Uterus (tissue), 4 donors: ENCODE results near the gene TNFRSF4. TPM values are rescaled to one million over a fixed set of nuclear protein-coding genes. Genes with fewer than 3 reads are reported as not detected.

ENCODE experiments used
- DNase-seq, 2 donors: peaks; one replicate each; pipeline ENCODE4 v3.0.0-alpha.2; 2019 to 2020
- H3K27ac ChIP-seq, 2 donors: fragments of 200-600 bp; sonication (generic); 1 replicate in 1 of 2; 2 replicates in 1 of 2; pipeline ENCODE4 v1.5.1; 2016 to 2018
- H3K27me3 ChIP-seq, 2 donors: fragments of 200-600 bp; sonication (generic); one replicate each; pipeline ENCODE4 v1.5.1; 2018 to 2019; ENCODE audit warnings: control low read depth in 1 of 2
- H3K36me3 ChIP-seq, 2 donors: fragments of 200-600 bp; sonication (generic); one replicate each; pipeline ENCODE4 v1.5.1; 2019; ENCODE audit warnings: control low read depth in 1 of 2
- H3K4me1 ChIP-seq, 2 donors: fragments of 200-600 bp; sonication (generic); one replicate each; pipeline ENCODE4 v1.5.1; 2018 to 2019; ENCODE audit warnings: control low read depth in 1 of 2
- H3K4me3 ChIP-seq, 2 donors: fragments of 200-600 bp; sonication (generic); 1 replicate in 1 of 2; 2 replicates in 1 of 2; pipeline ENCODE4 v1.5.1; 2018 to 2019; ENCODE audit warnings: mild to moderate bottlenecking in 1 of 2
- H3K9me3 ChIP-seq, 2 donors: fragments of 200-600 bp; sonication (generic); one replicate each; pipeline ENCODE4 v1.5.1; 2019; ENCODE audit warnings: control low read depth in 1 of 2
- POLR2A ChIP-seq, 2 donors: fragments of 450-650 bp; IDR thresholded peaks; one replicate each; pipeline ENCODE4 v1.6.1; 2016; ENCODE audit warnings: antibody characterized with exemption in 2 of 2, mild to moderate bottlenecking in 1 of 2, moderate library complexity in 1 of 2
- intact Hi-C: fragments of 100-400 bp; cut with DNase I; formaldehyde crosslinking; loops from one replicate; pipeline ENCODE4 v1.15.1; 2023; ENCODE audit warnings: low total_unique reads
- total RNA-seq, 4 donors: library from RNA; depleted of rRNA in 3 of 4; stranded (reverse); fragments of >200 nt in 3 of 4; gene quantifications; one replicate each; pipeline versions ENCODE4 v1.1.0 to v1.2.4, GENCODE V29; 2014 to 2023
- TF ChIP-seq, protein P1 (sequence below), 4 experiments: fragments of 200-600 bp in 2 of 4; fragments of 450-650 bp in 2 of 4; sonication (generic) in 2 of 4; IDR thresholded peaks; one replicate each; pipeline ENCODE4 v1.5.1; 2016 to 2019; ENCODE audit warnings: antibody characterized with exemption in 4 of 4, mild to moderate bottlenecking in 2 of 4, moderate library complexity in 1 of 4
- donor health status: DM: yes; HTN: yes; CAD: no.

TNFRSF4 gene
- total RNA-seq, 4 donors from 2014 or later, result 1.3 to 1.5 TPM; not detected in 2

DNA sequence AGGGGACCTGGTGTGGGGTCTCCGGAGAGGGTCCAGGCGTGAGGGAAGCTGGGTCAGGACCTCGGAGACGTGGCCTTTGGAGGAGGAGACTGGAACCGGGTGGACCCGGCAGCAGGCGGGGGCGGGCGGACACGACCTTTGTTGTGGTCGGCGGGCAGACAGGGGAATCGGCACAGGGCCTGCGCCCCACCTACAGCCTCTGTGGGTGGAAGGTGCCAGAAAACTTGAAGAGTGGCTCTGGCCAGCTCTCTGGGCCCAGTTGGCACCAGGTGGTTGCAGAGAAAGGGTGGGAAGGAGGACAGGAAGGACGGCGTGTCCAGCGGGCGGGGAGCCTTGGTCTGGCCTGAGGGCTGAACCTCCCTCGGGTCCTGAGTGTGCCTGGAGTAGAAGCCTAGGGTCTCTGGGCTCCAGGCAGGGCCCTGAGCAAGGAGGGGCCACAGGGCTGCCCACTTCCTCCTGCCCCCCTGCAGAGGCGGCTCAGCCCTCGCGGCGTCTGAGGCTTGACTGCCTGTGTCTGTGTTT lies 48.0 kb downstream of the TNFRSF4 start:
- intact Hi-C loops, result no loop called here
- no peaks in the 10 kb centered on the region for H3K9me3 ChIP-seq
- no peaks in the 10 kb centered on the region for H3K36me3 ChIP-seq
- no peaks in the 10 kb centered on the region for H3K27me3 ChIP-seq
- DNase-seq, result no peak
- H3K4me1 ChIP-seq, result no peaks in the 10 kb centered on the region
- H3K4me3 ChIP-seq, result no peak overlapping the region
- no peak overlapping the region for H3K27ac ChIP-seq
- TF ChIP-seq, protein P1, sequence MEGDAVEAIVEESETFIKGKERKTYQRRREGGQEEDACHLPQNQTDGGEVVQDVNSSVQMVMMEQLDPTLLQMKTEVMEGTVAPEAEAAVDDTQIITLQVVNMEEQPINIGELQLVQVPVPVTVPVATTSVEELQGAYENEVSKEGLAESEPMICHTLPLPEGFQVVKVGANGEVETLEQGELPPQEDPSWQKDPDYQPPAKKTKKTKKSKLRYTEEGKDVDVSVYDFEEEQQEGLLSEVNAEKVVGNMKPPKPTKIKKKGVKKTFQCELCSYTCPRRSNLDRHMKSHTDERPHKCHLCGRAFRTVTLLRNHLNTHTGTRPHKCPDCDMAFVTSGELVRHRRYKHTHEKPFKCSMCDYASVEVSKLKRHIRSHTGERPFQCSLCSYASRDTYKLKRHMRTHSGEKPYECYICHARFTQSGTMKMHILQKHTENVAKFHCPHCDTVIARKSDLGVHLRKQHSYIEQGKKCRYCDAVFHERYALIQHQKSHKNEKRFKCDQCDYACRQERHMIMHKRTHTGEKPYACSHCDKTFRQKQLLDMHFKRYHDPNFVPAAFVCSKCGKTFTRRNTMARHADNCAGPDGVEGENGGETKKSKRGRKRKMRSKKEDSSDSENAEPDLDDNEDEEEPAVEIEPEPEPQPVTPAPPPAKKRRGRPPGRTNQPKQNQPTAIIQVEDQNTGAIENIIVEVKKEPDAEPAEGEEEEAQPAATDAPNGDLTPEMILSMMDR (IDR thresholded peaks at IDR 0.05), result no peak
- no peak for TF ChIP-seq POLR2A (IDR thresholded peaks at IDR 0.05)

DNA sequence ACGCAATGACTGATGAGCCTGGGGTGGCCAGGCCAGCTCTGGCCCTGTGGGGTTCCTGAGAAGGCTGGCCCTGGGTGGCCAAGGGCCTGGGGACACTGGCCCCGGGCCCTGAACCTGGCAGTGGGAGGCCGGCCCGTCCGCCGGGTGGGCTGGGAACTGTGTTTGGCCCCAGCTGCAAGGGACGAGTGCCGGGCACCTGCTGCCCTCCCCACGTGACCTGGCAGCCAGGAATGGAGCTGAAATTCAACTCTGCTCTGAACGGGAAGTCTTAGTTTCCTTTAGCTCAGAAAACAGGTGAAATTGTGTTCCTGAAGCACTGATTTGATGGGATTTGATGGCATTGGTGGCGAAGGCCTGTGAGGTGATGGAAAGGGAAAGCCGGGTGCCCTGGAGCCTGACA lies 48.5 kb downstream of the TNFRSF4 start:
- Histone ChIP-seq H3K27me3 (no peaks in the 10 kb centered on the region), H3K4me3 (no peak overlapping the region), H3K9me3 (no peaks in the 10 kb centered on the region), H3K27ac (no peak overlapping the region), H3K36me3 (no peaks in the 10 kb centered on the region), H3K4me1 (no peaks in the 10 kb centered on the region)
- DNase-seq, result no peak
- no peak for TF ChIP-seq POLR2A (IDR thresholded peaks at IDR 0.05)
- intact Hi-C loops, result no loop called here

DNA sequence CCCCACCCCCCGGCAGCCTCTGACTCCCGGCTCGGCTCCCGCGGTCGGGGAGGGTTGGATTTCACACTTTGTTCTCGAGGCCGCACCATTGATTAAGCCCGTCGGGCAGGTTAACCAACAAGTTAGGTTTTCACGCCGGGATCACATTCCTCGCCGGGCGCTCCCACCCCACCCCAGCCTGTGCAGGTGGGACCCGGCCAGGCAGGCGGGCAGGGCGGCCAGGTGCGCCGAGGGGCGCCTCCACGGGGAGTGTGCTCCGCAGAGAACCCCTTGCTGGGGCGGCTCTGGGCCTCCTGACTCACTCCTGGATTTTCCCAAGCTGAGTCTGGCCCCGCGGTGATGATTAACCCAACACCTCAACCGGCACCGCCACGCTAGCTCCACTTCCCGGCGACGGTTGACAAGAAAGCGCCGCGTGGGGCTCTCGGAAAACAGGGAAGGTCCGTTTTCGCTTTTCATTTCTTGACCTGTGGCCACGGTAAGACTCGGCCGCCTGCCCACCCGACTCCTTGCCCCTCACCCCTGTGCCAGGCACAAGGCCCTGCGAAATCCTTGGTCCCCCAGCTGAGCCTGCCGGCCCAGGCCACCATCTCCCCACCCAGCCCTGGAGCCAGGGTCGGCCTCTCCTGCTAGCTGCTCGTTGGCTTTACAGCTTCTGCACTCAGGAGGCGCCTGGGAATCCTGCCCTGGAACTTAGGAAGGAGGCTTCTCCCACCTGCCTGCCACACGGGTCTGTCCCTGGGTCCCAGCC lies 49.1 kb downstream of the TNFRSF4 start:
- Histone ChIP-seq H3K9me3 (no peaks in the 10 kb centered on the region), H3K27me3 (no peaks in the 10 kb centered on the region), H3K36me3 (no peaks in the 10 kb centered on the region), H3K4me3 (no peak overlapping the region), H3K4me1 (no peaks in the 10 kb centered on the region), H3K27ac (no peak overlapping the region)
- intact Hi-C loops, result no loop called here
- TF ChIP-seq, protein P1 (IDR thresholded peaks at IDR 0.05), result no peak
- no peak for TF ChIP-seq POLR2A (IDR thresholded peaks at IDR 0.05)
- DNase-seq, result no peak

DNA sequence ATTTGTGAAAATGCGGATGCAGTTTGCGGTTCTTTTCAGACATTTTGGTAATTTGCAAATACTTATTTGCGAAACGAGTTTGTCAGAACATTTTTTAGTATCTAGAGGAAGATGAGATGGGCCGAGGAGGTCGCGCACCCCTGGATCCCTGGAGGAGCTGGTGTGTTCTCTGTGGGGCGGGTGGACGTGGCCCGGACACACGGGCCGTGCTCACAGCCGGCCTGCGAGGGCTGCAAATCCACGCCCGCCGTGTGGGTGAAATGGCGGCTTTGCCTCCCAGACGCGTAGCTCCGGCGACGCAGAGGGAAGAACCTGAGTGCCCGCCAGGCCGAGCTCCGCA lies 49.6 kb downstream of the TNFRSF4 start:
- no peak overlapping the region for H3K27ac ChIP-seq
- H3K36me3 ChIP-seq, result no peaks in the 10 kb centered on the region
- no peaks in the 10 kb centered on the region for H3K27me3 ChIP-seq
- no peaks in the 10 kb centered on the region for H3K9me3 ChIP-seq
- intact Hi-C loops, result no loop called here
- H3K4me3 ChIP-seq, result no peak overlapping the region
- H3K4me1 ChIP-seq, result no peaks in the 10 kb centered on the region
- TF ChIP-seq, protein P1 (IDR thresholded peaks at IDR 0.05), result no peak
- TF ChIP-seq POLR2A (IDR thresholded peaks at IDR 0.05), result no peak
- DNase-seq, result no peak

DNA sequence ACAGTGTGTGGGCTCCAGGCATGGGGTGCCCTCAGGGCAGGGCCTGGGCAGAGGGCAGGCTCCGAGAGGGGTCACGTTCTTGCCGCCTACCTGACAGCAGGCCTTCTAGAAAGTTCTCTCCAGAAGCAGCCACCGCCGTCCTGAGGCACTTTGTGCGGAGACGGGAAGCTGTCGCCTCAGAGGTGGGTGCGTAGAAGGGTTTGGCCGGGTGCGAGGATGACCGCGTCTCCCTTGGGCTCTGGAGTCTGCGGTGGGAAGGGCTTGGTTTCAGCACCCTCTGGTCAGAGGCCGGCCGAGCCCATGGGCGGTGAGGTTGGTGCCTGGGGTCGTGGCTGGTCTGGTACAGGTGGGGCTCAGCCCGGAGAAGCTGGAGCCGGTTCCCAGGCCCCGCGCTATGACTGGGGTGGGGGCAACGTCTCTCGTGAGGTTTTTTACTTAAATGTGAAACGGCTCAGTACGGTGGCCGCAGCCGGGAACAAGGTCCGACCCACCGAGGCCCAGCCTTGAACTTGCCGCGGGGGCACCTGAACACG lies 50.3 kb downstream of the TNFRSF4 start:
- Histone ChIP-seq H3K4me1 (peaks cover 0 to 1% of the 10 kb centered on the region in 2 donors), H3K9me3 (no peaks in the 10 kb centered on the region), H3K4me3 (no peak overlapping the region), H3K36me3 (no peaks in the 10 kb centered on the region), H3K27me3 (no peaks in the 10 kb centered on the region), H3K27ac (no peak overlapping the region)
- no peak for DNase-seq
- no peak for TF ChIP-seq POLR2A (IDR thresholded peaks at IDR 0.05)
- TF ChIP-seq, protein P1 (IDR thresholded peaks at IDR 0.05), result no peak
- intact Hi-C loops, result no loop called here
